ENCODE data around the gene SNTG2. TPM values are rescaled to one million over a fixed set of nuclear protein-coding genes. Genes with fewer than 3 reads are reported as not detected.

The SNTG2 gene
- total and polyA plus RNA-seq, 7 experiments from 2014 or later: 0.26 to 4.9 (median 3.1) TPM; not detected in 2

DNA sequence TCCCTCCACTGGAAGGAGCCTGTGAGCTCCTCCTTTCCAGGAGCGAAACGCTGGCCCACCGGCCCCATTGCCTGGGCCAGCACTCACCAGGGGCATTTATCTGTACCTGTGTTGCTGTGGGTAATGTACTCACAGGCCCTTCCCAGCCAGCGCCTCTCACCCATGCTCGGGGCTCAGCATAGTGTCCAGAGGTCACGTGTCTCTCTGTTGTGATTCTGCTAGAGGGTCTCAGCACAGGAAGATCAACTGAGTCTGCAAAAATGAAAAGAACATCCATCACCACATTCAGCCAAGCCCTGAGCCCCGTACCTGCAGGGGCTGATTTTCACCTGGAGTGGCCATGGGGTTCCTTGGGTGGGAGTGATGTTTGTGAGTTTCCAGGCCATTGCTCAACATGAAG, 359.6 kb downstream of the SNTG2 start:
- H3K27me3 ChIP-seq (ENCODE audit: control insufficient read depth in 2 of 2, insufficient read depth in 2 of 2, low read length in 2 of 2): no peaks in the 10 kb centered on the region
- Mint-ChIP-seq H3K36me3 (peaks cover 0 to 3% (median 0%) of the 10 kb centered on the region in 5 donors), H3K9me3 (no peaks in the 10 kb centered on the region), H3K27ac (no peak overlapping the region), H3K27me3 (no peaks in the 10 kb centered on the region), H3K4me3 (no peak overlapping the region), H3K4me1 (peaks cover 0 to 9% (median 0%) of the 10 kb centered on the region in 7 donors)
- H3K27ac ChIP-seq (ENCODE audit: low read depth, low read length): no peak overlapping the region
- POLR2A ChIA-PET: no interaction called here
- ATAC-seq (no peak), DNase-seq (no peak)
- H3K36me3 ChIP-seq (ENCODE audit: control insufficient read depth in 2 of 3, insufficient read depth in 3 of 3, low read length in 3 of 3): no peaks in the 10 kb centered on the region
- intact Hi-C loops (cut with micrococcal nuclease): no loop called here
- no peaks in the 10 kb centered on the region for H3K9me3 ChIP-seq (ENCODE audit: control insufficient read depth in 2 of 3, low read length in 3 of 3)
- CTCF ChIA-PET: no interaction called here
- H3K4me1 ChIP-seq (ENCODE audit: control insufficient read depth in 2 of 2, insufficient read depth in 2 of 2, low read length in 2 of 2): no peaks in the 10 kb centered on the region
- H3K4me3 ChIP-seq (ENCODE audit: low read length): no peak overlapping the region

GRCh38 chr2:1310866-1311265, 360.2 kb downstream of the SNTG2 start:
- Mint-ChIP-seq H3K36me3 (peaks cover 0 to 6% (median 0%) of the 10 kb centered on the region in 5 donors), H3K4me1 (peaks cover 0 to 9% (median 0%) of the 10 kb centered on the region in 7 donors), H3K4me3 (no peak overlapping the region), H3K27me3 (peaks cover 0 to 3% (median 0%) of the 10 kb centered on the region in 5 donors), H3K27ac (no peak overlapping the region), H3K9me3 (no peaks in the 10 kb centered on the region)
- POLR2A ChIA-PET: no interaction called here
- intact Hi-C loops (cut with micrococcal nuclease): no loop called here
- H3K27me3 ChIP-seq (ENCODE audit: control insufficient read depth in 2 of 2, insufficient read depth in 2 of 2, low read length in 2 of 2): no peaks in the 10 kb centered on the region
- no peaks in the 10 kb centered on the region for H3K4me1 ChIP-seq (ENCODE audit: control insufficient read depth in 2 of 2, insufficient read depth in 2 of 2, low read length in 2 of 2)
- no peaks in the 10 kb centered on the region for H3K36me3 ChIP-seq (ENCODE audit: control insufficient read depth in 2 of 3, insufficient read depth in 3 of 3, low read length in 3 of 3)
- no peak for DNase-seq
- H3K9me3 ChIP-seq (ENCODE audit: control insufficient read depth in 2 of 3, low read length in 3 of 3): no peaks in the 10 kb centered on the region
- no peak for ATAC-seq
- CTCF ChIA-PET: no interaction called here
- H3K4me3 ChIP-seq (ENCODE audit: low read length): no peak overlapping the region
- no peak overlapping the region for H3K27ac ChIP-seq (ENCODE audit: low read depth, low read length)

DNA sequence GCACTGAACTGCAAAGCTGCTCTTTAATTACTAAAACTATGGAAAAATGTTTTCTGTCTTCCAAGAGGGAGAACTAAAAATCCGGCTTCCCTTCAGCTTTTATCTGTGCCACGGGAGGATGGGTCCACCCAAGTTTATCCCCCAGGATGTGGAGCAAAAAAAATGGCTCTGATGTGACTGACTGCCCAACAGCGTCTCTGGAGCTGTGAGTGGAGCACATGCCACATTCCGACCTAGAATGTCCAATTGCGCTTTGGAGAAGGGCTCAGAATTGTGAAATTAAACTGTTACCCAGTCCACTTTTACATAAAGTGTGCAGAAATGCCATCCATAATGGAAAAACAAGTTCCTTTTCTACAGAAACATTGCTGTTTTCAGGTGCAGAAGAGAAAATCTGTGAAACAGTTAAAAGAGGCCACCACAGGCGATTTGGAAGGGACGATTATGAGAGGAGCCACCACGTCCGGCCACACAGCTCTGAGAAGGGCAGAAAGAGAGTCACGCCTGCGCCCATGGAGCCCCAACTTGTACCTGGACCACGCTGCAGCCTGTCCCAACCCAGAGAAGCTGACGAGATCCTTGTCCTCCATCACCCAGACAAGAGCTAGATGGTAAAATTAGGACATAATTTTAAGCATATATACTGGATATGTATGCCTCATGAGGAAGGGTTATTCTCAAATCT, 362.7 kb downstream of the SNTG2 start:
- H3K9me3 ChIP-seq (ENCODE audit: control insufficient read depth in 2 of 3, low read length in 3 of 3): no peaks in the 10 kb centered on the region
- no peaks in the 10 kb centered on the region for H3K27me3 ChIP-seq (ENCODE audit: control insufficient read depth in 2 of 2, insufficient read depth in 2 of 2, low read length in 2 of 2)
- H3K27ac ChIP-seq (ENCODE audit: low read depth, low read length): no peak overlapping the region
- no peaks in the 10 kb centered on the region for H3K4me1 Mint-ChIP-seq
- H3K4me3 Mint-ChIP-seq: no peak overlapping the region
- H3K36me3 ChIP-seq (ENCODE audit: control insufficient read depth in 2 of 3, insufficient read depth in 3 of 3, low read length in 3 of 3): no peaks in the 10 kb centered on the region
- ChIA-PET CTCF (no interaction called here), POLR2A (no interaction called here)
- DNase-seq (no peak), ATAC-seq (no peak)
- intact Hi-C loops (cut with micrococcal nuclease): no loop called here
- H3K27me3 Mint-ChIP-seq: peaks cover 0 to 4% (median 3%) of the 10 kb centered on the region in 5 donors
- peaks cover 0 to 7% (median 0%) of the 10 kb centered on the region in 11 donors for H3K9me3 Mint-ChIP-seq
- no peaks in the 10 kb centered on the region for H3K4me1 ChIP-seq (ENCODE audit: control insufficient read depth in 2 of 2, insufficient read depth in 2 of 2, low read length in 2 of 2)
- no peak overlapping the region for H3K27ac Mint-ChIP-seq
- peaks cover 0 to 4% (median 0%) of the 10 kb centered on the region in 5 donors for H3K36me3 Mint-ChIP-seq
- no peak overlapping the region for H3K4me3 ChIP-seq (ENCODE audit: low read length)

DNA sequence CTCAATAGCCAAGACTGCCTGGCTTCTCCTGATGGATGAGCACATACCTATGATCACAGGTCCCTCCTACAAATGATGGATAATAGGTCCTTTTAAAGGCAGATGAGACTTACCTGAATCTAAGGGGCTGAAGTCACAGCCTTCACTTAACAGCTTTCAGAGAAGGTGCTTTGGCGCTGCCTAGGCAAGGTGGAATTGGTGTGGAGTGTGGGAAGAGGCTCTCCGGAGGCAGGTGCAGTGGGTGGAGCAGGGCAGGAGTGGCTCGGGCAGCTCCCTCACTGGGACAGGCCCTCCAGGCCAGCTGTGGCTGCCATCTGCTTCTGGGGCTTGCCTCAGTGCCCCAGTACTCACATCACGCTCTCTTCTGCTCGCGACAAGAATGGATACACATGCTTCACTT, 363.6 kb downstream of the SNTG2 start:
- intact Hi-C loops (cut with micrococcal nuclease): no loop called here
- Histone ChIP-seq H3K36me3 (ENCODE audit: control insufficient read depth in 2 of 3, insufficient read depth in 3 of 3, low read length in 3 of 3) (no peaks in the 10 kb centered on the region), H3K4me1 (ENCODE audit: control insufficient read depth in 2 of 2, insufficient read depth in 2 of 2, low read length in 2 of 2) (no peaks in the 10 kb centered on the region), H3K27me3 (ENCODE audit: control insufficient read depth in 2 of 2, insufficient read depth in 2 of 2, low read length in 2 of 2) (no peaks in the 10 kb centered on the region), H3K27ac (ENCODE audit: low read depth, low read length) (no peak overlapping the region), H3K4me3 (ENCODE audit: low read length) (no peak overlapping the region), H3K9me3 (ENCODE audit: control insufficient read depth in 2 of 3, low read length in 3 of 3) (no peaks in the 10 kb centered on the region)
- ChIA-PET CTCF (no interaction called here), POLR2A (no interaction called here)
- Mint-ChIP-seq H3K27ac (no peak overlapping the region), H3K9me3 (peaks cover 0 to 7% (median 0%) of the 10 kb centered on the region in 11 donors), H3K27me3 (peaks cover 0 to 5% (median 4%) of the 10 kb centered on the region in 5 donors), H3K4me3 (no peak overlapping the region), H3K4me1 (no peaks in the 10 kb centered on the region), H3K36me3 (peaks cover 0 to 4% (median 0%) of the 10 kb centered on the region in 5 donors)
- DNase-seq (no peak), ATAC-seq (no peak)

DNA sequence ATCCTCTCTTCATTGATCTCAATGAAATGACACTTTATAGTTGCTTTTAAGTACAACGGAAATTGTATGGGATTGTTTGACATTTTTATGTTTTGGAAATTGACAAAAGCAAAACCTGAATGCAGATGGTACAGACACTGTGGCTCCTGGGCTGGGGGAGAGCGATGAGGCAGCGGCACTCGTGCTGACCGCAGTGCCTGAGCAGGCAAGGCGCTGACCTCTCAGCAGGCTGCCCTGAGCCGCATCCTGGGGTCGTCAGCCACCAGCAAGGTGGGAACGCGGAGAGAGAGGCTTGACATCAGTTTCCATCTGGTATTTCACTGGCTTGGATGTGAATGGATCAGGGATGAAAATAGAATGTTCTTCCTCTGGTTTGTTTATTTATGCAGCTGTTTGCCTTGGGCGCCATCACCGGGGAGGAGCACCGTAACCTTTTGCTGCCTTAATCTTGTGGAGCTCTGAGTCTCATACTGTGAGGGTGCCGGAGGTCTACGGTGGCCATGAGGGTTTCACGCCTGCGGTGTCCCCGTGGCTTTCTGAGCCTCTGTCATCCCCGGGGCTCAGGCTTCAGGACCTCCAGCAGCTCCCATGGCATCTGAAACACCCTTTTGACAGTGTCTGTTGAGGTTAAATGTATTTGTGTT, 367.8 kb downstream of the SNTG2 start:
- POLR2A ChIA-PET: no interaction called here
- Mint-ChIP-seq H3K36me3 (peaks cover 0 to 7% (median 0%) of the 10 kb centered on the region in 5 donors), H3K27ac (no peak overlapping the region), H3K4me1 (peaks cover 0 to 5% (median 0%) of the 10 kb centered on the region in 7 donors), H3K9me3 (peaks cover 0 to 7% (median 0%) of the 10 kb centered on the region in 11 donors), H3K27me3 (peaks cover 0 to 5% (median 4%) of the 10 kb centered on the region in 5 donors), H3K4me3 (no peak overlapping the region)
- intact Hi-C loops (cut with micrococcal nuclease): no loop called here
- Histone ChIP-seq H3K27me3 (ENCODE audit: control insufficient read depth in 2 of 2, insufficient read depth in 2 of 2, low read length in 2 of 2) (no peaks in the 10 kb centered on the region), H3K4me1 (ENCODE audit: control insufficient read depth in 2 of 2, insufficient read depth in 2 of 2, low read length in 2 of 2) (no peaks in the 10 kb centered on the region), H3K9me3 (ENCODE audit: control insufficient read depth in 2 of 3, low read length in 3 of 3) (no peaks in the 10 kb centered on the region), H3K4me3 (ENCODE audit: low read length) (no peak overlapping the region), H3K36me3 (ENCODE audit: control insufficient read depth in 2 of 3, insufficient read depth in 3 of 3, low read length in 3 of 3) (no peaks in the 10 kb centered on the region), H3K27ac (ENCODE audit: low read depth, low read length) (no peak overlapping the region)
- no peak for DNase-seq
- no peak for ATAC-seq
- CTCF ChIA-PET: no interaction called here

- DNase-seq (no peak), ATAC-seq (no peak)
- Mint-ChIP-seq H3K4me3 (no peak overlapping the region), H3K27me3 (peaks cover 0 to 5% (median 4%) of the 10 kb centered on the region in 5 donors), H3K27ac (no peak overlapping the region), H3K9me3 (peaks cover 0 to 7% (median 0%) of the 10 kb centered on the region in 11 donors), H3K36me3 (peaks cover 0 to 7% (median 0%) of the 10 kb centered on the region in 5 donors), H3K4me1 (peaks cover 0 to 5% (median 0%) of the 10 kb centered on the region in 7 donors)
- Histone ChIP-seq H3K36me3 (ENCODE audit: control insufficient read depth in 2 of 3, insufficient read depth in 3 of 3, low read length in 3 of 3) (no peaks in the 10 kb centered on the region), H3K4me3 (ENCODE audit: low read length) (no peak overlapping the region), H3K27ac (ENCODE audit: low read depth, low read length) (no peak overlapping the region), H3K4me1 (ENCODE audit: control insufficient read depth in 2 of 2, insufficient read depth in 2 of 2, low read length in 2 of 2) (no peaks in the 10 kb centered on the region), H3K27me3 (ENCODE audit: control insufficient read depth in 2 of 2, insufficient read depth in 2 of 2, low read length in 2 of 2) (no peaks in the 10 kb centered on the region), H3K9me3 (ENCODE audit: control insufficient read depth in 2 of 3, low read length in 3 of 3) (no peaks in the 10 kb centered on the region)
- intact Hi-C loops (cut with micrococcal nuclease): no loop called here
- ChIA-PET POLR2A (no interaction called here), CTCF (no interaction called here)
These were observed 368.7 kb downstream of the SNTG2 start for GRCh38 chr2:1319393-1319792.

- POLR2A ChIA-PET: no interaction called here
- no peak overlapping the region for H3K4me3 Mint-ChIP-seq
- Histone ChIP-seq H3K27ac (ENCODE audit: low read depth, low read length) (no peak overlapping the region), H3K4me3 (ENCODE audit: low read length) (no peak overlapping the region), H3K4me1 (ENCODE audit: control insufficient read depth in 2 of 2, insufficient read depth in 2 of 2, low read length in 2 of 2) (no peaks in the 10 kb centered on the region), H3K27me3 (ENCODE audit: control insufficient read depth in 2 of 2, insufficient read depth in 2 of 2, low read length in 2 of 2) (no peaks in the 10 kb centered on the region), H3K9me3 (ENCODE audit: control insufficient read depth in 2 of 3, low read length in 3 of 3) (no peaks in the 10 kb centered on the region), H3K36me3 (ENCODE audit: control insufficient read depth in 2 of 3, insufficient read depth in 3 of 3, low read length in 3 of 3) (no peaks in the 10 kb centered on the region)
- CTCF ChIA-PET: no interaction called here
- intact Hi-C loops (cut with micrococcal nuclease): no loop called here
- ATAC-seq (no peak), DNase-seq (no peak)
- H3K27me3 Mint-ChIP-seq: peaks cover 0 to 5% (median 0%) of the 10 kb centered on the region in 5 donors
- no peak overlapping the region for H3K27ac Mint-ChIP-seq
- peaks cover 0 to 6% (median 0%) of the 10 kb centered on the region in 11 donors for H3K9me3 Mint-ChIP-seq
- peaks cover 0 to 5% (median 0%) of the 10 kb centered on the region in 7 donors for H3K4me1 Mint-ChIP-seq
- H3K36me3 Mint-ChIP-seq: peaks cover 0 to 6% (median 0%) of the 10 kb centered on the region in 5 donors
These were observed 370.7 kb downstream of the SNTG2 start for GRCh38 chr2:1321321-1321720.

Data from naive thymus-derived CD4-positive, alpha-beta T cell (primary cell).